GM18511 (cell line): ENCODE measurements around the gene NCBP3.
"Not testable (repeated sequence)": the region's sequence is repeated elsewhere in the genome, so short reads cannot be mapped to it uniquely, and the experiment has no call there.

Experiments used
- ATAC-seq: cut with Tn5 transposase; IDR thresholded peaks from one replicate; pipeline ENCODE4 v1.9.1; 2021; ENCODE audit warnings: mild to moderate bottlenecking, moderate library complexity; ENCODE audit not compliant: unreplicated experiment

The NCBP3 gene

DNA sequence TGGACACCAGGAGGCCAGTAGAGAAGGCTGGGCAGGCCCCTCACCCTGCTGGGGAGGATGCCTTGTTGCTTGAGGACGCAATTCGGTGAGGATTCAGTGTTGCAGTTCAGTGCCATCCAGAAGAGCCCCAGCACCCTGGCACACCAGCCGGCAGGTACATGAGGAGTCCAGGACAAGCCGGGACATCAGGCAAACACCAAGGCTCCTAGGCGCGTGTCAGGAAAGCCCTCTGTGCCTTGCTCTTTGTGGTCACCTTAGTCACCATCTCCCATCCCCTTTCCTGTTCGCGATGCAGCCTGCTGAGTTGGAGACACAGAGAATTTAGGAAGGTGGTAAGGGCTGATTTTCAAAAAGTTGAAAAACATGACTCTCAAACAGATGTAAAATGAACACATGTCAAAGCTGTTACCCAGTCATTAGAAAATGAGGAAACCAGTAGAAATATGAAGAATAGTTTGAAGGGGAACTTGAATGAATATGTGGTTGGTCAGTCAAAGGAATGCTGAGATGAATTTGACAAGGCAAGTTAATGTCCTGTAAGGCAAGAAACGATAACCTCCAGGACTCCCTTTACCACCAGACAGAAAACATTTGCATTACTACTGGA, 2.3 kb upstream of the NCBP3 start:
- ATAC-seq, result no peak

DNA sequence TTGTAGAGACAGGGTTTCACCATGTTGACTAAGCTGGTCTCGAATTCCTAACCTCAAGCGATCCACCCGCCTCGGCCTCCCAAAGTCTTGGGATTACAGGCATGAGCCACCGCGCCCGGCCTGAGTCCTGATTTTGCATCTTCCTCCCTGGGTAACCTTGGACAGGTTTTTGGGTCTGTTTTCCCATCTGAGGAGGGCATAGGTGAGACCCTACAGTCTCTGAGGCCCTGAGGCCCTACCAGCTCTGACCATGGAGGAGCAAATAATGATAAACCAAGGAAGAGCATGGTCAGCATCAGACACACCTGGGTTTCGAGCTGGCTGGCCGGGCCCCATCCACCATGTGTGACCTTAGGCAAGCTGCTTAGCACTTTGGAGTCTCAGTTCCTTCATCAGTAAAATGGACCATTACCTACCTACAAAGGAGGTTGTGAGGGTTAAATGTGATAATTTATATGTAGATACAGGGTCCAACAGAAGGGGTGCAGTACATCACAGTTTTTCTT, 1.2 kb upstream of the NCBP3 start:
- no peak for ATAC-seq

DNA sequence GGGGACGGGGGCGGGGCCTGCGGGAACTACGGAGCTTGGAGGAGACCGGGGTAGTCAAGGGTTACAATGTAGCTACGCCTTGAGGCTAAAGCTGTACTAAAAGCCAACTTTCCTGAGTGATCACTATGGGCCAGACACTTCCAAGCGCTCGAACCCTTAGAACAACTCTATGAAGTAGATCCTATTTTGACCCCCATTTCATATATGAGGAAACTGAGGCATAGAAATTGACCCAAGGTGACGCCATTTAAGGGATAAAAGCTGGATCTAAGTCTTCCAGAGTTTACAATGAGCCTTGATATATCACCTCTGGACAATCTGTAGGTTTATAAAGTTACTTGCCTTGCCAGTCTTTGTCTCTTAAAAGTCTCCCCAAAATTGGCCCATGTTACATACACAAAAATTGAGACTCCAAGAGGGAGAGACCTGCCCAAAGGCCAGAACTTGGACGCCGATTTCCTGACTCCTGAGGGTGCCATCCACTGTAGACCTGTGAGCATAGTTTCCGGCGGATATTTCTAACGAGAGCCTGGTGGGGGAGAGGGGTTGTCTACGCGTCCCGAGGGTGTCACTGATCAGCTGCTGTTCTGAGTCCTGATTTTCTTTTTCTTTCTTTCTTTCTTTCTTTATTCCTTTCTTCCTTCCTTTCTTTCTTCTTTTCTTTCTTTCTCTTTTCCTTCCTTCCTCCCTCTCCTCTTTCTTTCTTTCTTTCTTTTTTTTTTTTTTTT, 555 bp upstream of the NCBP3 start:
- no peak for ATAC-seq

DNA sequence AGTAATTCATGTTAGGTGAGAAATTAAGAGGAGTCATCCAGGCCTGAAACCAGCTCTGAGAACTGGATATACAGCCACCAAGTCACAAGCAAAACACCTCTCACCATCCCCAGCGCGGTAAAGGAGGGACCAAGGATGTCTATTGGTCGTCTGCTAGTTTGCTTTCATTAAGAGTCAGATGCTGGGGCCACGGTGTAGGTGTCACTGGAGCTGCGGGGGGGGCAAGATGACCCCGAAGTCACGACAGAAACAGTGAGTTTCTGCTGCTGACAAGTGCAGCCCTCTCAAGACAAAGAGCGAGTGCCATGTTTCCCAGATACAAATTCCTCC, 790 bp downstream of the NCBP3 start:
- ATAC-seq, result peak; percentile 29

DNA sequence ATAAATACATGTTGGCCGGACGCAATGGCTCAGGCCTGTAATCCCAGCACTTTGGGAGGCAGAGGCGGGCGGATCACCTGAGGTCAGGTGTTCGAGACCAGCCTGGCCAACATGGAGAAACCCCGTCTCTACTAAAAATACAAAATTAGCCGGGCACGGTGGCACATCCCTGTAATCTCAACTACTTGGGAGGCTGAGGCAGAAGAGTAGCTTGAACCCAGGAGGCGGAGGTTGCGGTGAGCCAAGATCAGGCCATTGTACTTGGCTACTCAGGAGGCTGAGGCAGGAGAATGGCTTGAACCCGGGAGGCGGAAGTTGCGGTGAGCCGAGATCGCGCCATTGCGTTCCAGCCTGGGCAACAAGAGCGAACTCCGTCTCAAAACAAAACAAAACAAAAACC, 1.5 kb downstream of the NCBP3 start:
- ATAC-seq, result not testable (repeated sequence)

DNA sequence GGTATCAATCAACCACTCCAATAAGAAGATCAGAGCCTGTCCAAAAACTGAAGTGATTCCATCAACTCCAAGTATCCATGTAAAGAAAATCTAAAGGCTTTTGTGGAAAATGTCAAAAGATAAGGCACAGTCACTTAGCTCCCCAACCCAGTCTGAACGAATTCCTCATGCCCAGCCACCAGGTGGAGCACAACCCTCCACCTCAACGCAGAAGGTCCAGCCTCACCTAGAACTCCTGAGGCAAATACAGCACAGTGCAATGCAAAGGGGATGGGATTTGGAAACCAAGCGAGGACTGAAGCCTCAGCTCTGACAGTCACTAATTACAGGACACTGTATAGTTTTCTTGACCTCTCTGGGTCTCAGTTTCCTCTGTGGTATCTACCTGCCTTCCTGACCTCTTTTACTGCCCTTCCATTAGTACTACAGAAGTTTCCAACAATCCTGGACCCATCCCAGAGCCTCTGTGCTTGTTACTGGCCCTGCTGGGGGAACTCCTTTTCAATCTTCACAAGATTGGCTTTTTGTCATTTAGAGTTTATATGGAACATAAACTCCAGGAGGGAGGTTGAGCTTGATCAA, 2.0 kb downstream of the NCBP3 start:
- no peak for ATAC-seq

DNA sequence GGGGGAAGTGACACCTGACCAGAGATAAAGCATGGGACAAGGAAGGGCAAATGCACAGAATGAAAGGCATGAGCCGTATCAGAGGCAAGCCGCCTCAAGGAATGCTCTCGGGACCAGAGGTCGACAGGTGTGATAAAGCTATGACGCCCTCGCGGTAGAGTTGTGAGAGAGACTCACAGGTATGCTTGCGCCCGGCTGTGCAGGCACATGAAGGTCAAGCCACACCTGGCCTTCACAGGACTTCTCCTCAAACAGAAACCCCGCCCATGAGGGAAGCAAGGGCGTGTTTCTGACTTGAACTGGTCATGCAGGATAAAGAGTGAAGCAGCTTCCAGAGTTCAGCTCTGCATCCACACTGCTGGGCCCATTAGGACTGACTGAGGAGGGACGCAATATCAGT, 7.8 kb downstream of the NCBP3 start:
- ATAC-seq, result no peak

DNA sequence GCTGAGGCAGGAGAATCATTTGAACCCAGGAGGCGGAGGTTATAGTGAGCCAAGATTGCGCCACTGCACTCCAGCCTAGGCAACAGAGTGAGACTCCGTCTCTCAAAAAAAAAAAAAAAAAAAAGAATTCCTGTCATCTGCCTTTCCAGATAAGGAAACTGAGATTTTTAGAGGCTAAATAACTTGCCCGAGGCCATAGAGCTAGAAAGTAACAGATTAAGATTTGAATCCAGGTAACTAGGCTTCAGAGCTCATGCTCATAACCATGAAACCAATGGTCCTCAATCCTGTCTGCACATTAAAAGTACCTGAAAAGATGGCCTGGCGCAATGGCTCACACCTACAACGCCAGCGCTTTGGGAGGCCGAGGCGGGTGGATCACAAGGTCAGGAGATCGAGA, 9.5 kb downstream of the NCBP3 start:
- no peak for ATAC-seq

DNA sequence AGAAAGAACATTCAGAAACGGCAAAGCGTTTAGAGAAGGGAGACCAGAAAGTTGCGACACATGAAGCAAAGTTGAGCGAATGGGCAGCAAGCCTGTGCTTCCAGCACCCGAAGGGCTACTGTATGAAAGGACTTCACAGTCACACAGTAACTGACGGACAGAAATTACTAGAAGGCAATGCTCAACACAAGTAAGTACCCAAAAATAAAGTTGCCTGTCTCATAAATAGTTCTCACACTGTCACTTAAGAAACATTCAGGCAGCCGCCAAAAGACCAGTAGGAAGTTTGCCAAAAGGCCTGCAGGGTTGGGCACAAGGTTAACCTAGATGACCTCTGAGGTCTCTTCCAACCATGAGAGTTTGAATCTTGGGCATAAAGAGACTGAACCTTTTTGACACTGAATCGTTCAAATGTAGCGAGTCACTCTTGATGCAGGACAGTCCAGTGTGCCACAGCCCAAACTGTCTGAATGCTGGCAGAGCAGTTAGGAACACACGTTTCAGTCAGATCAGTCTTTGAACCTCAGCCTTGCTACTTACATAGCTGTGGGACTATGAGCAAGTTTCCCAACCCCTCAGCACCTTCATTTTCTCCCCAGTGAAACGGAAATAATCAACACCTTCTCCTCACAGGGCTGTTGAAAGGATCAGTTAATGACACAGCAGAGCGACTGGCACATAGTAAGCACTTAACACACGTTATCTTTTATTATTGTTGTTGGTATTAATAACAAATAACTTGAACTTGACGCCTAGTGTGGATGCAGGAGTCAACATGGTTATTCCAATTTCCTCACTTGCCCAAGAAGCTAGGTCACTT, 10.4 kb downstream of the NCBP3 start:
- ATAC-seq, result no peak

DNA sequence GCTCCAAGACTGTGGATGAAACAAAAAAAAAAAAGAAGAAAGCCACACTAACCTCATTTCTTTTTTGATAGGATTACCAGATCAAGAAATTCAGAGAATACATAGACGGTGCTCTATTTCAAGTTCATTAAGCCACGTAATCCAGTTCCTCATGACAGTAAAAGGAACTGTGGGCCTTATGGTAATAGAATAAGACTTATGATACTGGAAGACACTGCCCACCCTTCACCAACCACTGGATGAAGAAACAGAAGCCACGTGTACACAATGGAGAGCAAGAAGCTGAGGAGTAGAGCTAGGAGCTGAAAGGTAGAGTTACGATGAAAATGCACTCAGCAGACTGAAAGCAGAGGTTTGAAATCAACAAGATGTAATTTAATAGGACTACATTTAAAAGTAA, 11.2 kb downstream of the NCBP3 start:
- no peak for ATAC-seq

DNA sequence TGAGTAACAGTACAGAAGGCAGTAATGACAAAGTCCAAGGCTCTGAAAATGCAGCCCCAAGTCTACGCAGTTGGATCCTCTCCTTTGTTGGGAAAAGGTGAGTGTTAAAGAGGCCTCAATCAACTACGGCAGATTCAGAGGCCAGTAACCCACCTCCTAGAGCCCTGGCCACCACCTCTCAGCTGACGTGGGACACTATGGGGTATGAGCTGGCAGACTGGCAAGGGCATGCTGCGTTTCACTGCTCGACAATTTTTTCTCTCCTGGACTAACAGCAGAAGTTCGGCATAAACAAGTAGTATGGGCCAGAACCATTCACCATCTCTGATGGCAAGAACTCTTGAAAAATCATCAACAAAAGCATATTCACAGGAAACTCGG, 17.2 kb downstream of the NCBP3 start:
- ATAC-seq, result no peak

DNA sequence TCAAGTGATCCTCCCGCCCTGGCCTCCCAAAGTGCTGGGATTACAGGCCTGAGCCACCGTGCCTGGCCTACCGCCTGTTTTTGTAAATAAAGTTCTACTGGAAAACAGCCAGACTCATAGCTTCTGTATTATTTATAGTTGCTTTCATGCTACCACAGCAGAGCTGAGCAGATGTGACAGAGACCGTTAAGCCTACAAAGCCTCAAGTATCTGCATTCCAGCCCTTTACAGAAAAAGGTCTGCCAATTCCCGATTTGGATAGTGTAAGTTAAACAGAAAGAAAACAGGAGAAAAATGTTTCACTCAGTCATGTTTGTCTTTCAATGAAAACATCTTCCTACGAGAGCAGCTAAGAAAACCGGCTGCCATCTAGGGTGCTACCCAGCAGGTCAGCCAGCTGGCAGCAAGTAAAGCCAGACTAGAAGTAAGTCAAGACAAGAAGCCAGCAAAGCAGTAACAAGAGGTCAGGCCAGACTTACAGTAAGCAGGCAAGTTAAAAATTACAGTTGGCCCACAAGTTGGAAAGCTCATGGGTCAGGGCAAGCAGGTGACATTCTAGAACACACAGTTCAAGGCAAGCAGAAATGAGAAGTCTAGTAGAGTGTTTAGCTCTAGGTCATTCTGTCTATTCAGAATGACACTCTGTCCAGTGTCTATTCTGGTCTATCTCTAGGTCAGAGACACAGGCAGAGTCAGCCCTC, 17.7 kb downstream of the NCBP3 start:
- no peak for ATAC-seq

DNA sequence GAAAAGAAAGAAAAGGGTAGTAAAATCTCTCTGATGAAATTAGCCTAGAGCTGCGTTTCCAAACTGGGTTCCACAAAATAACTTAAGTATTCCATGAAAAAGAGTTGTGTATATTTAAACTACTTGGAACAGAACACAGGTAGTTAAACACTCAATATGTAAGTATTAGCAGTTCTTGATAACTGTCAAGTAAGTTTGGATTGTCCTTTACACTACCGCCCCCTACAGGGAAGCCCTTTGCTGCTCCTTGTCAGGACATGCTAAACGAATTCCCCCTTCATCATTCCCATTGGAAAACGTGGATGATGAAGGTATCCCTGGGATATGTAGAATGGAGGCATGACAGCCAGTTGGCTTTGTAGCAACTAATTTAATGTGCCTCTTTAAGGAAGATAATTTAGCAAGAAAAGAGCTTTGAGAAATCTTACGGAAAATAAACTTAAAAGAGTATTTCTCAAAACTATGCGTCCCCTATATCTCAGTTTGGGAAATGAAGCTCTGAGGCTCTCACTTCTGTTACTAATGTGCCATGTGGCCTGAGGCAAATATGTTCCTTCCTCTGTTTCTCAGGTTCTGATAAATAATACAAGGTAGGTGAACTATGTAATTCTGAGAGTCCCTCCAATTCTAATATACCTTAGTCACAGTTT, 18.8 kb downstream of the NCBP3 start:
- no peak for ATAC-seq

DNA sequence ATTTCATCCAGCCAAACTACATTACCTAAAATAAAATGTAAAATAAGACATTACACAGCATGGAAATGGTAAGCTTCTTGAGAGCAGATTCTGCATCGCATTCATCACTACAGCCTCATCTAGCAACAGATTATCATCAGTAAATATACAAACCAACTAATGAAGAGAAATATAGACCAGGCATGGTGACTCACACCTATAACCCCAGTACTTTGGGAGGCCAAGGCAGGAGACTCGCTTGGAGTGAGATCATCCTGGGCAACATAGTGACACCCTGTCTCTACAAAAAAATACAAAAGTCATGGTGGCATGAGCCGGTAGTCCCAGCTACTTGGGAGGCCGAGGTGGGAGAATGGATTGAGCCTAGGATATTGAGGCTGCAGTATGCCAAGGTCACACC, 19.9 kb downstream of the NCBP3 start:
- ATAC-seq, result no peak

DNA sequence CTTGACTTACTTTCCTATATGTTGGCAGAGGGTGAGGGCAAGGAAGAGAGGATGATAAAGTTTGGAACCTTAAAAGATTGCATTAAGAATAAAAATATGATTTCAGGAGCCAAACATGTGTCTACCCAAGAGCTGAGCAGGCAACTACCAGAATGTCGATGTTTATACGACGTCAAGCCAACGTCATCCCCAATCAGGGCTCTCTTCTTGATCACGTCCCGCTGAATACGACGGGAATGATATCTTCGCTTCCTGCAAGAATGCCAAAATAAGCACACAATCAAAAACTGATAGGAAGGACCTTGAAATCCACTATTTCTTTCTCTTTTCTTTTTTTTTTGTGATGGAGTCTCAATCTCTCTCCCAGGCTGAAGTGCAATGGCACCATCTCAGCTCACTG, 24.9 kb downstream of the NCBP3 start:
- ATAC-seq, result no peak

DNA sequence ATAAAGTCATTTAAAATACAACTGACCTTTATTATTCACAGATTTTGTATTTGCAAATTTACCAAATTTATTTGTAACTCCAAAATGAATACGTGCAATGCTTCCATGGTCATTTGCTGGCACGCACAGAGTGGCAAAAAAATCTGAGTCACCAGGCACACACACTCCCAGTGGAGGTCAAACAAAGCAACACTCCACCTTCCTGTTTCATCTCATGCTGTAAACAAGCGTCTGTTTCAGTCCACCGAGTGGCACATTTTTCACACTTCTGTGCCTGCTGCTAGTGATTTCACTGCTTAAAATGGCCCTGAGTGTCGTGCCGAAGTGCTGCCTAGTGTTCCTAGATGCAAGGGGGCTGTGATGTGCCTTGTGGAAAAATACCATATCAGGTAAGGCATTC, 27.3 kb downstream of the NCBP3 start:
- no peak for ATAC-seq

DNA sequence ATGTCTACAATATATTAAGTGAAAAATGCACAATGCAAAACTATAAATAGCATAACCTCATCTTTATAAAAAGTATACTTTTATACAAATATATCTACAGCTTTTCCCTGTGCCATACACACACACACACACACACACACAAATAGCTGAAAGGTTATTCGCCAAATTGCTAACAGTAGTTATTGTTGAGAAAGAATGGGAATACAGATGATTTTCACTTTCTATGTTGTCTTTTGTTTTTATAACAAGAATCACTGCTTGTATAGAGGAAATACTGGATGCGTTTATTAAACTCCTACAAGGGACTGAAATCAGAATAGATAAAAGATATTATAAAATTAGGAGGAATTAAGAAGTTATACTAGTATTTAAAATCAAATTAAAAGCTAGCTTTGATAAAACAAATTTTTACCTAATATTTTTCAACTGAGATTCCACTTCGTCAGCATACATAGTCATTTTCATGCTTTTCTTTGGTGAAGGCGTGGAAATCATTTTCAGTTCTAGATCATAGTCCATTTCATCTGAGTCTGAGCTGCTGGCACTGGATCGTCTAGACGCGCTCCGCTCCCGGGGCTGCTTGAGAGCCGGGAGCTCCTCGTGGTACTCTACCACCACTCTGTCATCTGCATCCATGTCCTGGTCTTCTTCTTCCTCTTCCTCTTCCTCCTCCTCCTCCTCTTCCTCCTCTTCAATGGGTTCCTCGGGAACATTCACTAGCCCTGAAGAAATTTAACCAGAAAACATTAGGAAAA, 28.0 kb downstream of the NCBP3 start:
- ATAC-seq, result no peak

DNA sequence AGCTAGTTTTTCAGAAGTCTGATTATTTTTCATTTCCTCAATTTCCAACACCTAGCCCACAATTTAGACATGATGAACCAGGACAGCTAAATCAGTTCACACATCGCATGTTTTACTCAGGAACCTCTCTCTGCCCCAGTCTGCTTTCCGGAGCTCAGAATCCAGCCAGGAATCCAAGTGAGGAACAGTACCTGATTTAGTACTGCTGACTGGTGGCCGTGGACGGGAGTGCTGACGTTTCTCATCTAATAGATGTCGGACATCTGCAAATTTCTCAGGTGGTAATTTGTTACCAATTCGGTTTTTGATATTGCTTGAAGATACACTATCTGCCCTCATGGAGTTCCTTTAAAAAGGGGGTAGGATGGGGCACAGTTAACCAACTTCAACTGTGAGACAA, 30.1 kb downstream of the NCBP3 start:
- no peak for ATAC-seq

DNA sequence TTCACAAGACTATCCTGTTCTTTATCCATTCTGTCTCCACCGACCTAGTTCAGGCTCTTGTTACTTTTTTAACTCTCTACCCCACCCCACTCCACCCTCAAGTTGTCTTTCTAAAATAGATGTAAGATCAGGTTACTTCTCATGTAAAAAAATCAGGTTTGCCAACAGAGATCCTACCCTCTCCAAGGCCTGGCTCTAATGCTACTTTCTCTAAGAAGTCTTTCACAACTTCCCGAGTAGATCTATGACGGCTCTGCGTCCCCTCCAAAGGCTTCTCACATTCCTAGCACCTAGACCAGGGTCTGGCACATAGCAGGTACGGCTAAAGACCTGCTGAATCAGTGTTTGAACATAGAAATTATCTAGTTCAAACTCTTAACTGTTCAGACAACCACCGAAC, 30.9 kb downstream of the NCBP3 start:
- no peak for ATAC-seq

DNA sequence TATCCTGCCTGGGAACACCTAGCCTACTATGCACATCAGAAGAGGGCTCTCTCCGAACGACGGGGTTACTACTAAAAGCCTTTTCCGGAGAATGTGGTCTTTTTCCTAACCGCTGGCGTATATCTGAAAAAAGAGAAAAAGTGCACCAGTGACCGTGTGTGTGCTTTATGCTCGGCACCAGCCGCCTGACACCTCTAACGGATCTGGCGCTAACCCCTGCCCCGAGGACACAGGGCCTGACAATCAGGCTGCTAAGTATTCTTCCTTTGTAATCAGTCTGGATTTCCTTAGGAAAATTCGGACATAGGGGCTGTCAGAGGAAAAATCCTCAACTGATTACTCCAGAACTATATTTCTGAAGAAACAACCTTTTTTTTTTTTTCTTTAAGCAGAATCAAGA, 31.7 kb downstream of the NCBP3 start:
- no peak for ATAC-seq
